Brain microvascular endothelial cell (primary cell): ENCODE results near the gene PDE10A.

Experiments used
- DNase-seq: peaks from one replicate; pipeline ENCODE4 v3.0.0-alpha.2; 2020
- H3K27ac ChIP-seq: fragments of 250-450 bp; sonication (Bioruptor Pico); 2 replicates; pipeline ENCODE4 v1.5.1; 2020; ENCODE audit warnings: mild to moderate bottlenecking, moderate library complexity
- H3K27me3 ChIP-seq: fragments of 250-450 bp; sonication (Bioruptor Pico); replicated peaks from 2 replicates; pipeline ENCODE4 v1.5.1; 2020; ENCODE audit warnings: mild to moderate bottlenecking
- H3K36me3 ChIP-seq: fragments of 250-450 bp; sonication (Bioruptor Pico); replicated peaks from 2 replicates; pipeline ENCODE4 v1.5.1; 2020; ENCODE audit warnings: mild to moderate bottlenecking
- H3K4me3 ChIP-seq: 2 replicates; pipeline ENCODE4 v1.5.1; 2011; ENCODE audit warnings: low read depth, mild to moderate bottlenecking, control low read depth, low read length, moderate library complexity
- CTCF ChIP-seq: IDR thresholded peaks from 2 replicates; pipeline ENCODE4 v1.5.1; 2011; ENCODE audit warnings: low read depth, mild to moderate bottlenecking, moderate library complexity, low read length, control low read depth, inconsistent platforms; ENCODE audit errors: missing control alignments
- in situ Hi-C: cut with HindIII; loops from 2 replicates; pipeline ENCODE4 v1.10.0; 2017; ENCODE audit warnings: low sequenced_read_pairs, low pct_ligation_motif_present

The PDE10A gene

GRCh38 chr6:165652766-165653165 is 10.3 kb downstream of the PDE10A start:
- Histone ChIP-seq H3K27ac (no peak overlapping the region), H3K4me3 (no peak overlapping the region), H3K36me3 (no peaks in the 10 kb centered on the region), H3K27me3 (no peaks in the 10 kb centered on the region)
- in situ Hi-C loops: no loop called here
- DNase-seq: no peak
- no peak for TF ChIP-seq CTCF

GRCh38 chr6:165649166-165650137 is 13.6 kb downstream of the PDE10A start:
- DNase-seq: peak; percentile 64
- H3K27me3 ChIP-seq: no peaks in the 10 kb centered on the region
- TF ChIP-seq CTCF: no peak
- no peak overlapping the region for H3K27ac ChIP-seq
- H3K4me3 ChIP-seq: no peak overlapping the region
- H3K36me3 ChIP-seq: no peaks in the 10 kb centered on the region
- in situ Hi-C loops: no loop called here

- Histone ChIP-seq H3K27me3 (no peaks in the 10 kb centered on the region), H3K36me3 (no peaks in the 10 kb centered on the region), H3K4me3 (no peak overlapping the region), H3K27ac (no peak overlapping the region)
- DNase-seq: no peak
- no peak for TF ChIP-seq CTCF
- in situ Hi-C loops: no loop called here
Observed at GRCh38 chr6:165647041-165647440, 16.0 kb downstream of the PDE10A start.

GRCh38 chr6:165645919-165646318 is 17.1 kb downstream of the PDE10A start:
- Histone ChIP-seq H3K27me3 (no peaks in the 10 kb centered on the region), H3K27ac (no peak overlapping the region), H3K36me3 (no peaks in the 10 kb centered on the region), H3K4me3 (no peak overlapping the region)
- TF ChIP-seq CTCF: no peak
- in situ Hi-C loops: no loop called here
- DNase-seq: no peak

- TF ChIP-seq CTCF: no peak
- DNase-seq: no peak
- in situ Hi-C loops: no loop called here
- H3K36me3 ChIP-seq: no peaks in the 10 kb centered on the region
- no peaks in the 10 kb centered on the region for H3K27me3 ChIP-seq
- H3K4me3 ChIP-seq: no peak overlapping the region
- no peak overlapping the region for H3K27ac ChIP-seq
Observed at GRCh38 chr6:165644586-165645266, 18.3 kb downstream of the PDE10A start.
